HPDE6-E6E7 (cell line): ENCODE measurements around the gene OR2V1.
"Not testable (repeated sequence)": the region's sequence is repeated elsewhere in the genome, so short reads cannot be mapped to it uniquely, and the experiment has no call there.

Experiments
- DNase-seq: peaks from one replicate; pipeline ENCODE4 v3.0.0; 2011; ENCODE audit warnings: missing footprints; ENCODE audit errors: extremely low spot score

OR2V1 gene

DNA sequence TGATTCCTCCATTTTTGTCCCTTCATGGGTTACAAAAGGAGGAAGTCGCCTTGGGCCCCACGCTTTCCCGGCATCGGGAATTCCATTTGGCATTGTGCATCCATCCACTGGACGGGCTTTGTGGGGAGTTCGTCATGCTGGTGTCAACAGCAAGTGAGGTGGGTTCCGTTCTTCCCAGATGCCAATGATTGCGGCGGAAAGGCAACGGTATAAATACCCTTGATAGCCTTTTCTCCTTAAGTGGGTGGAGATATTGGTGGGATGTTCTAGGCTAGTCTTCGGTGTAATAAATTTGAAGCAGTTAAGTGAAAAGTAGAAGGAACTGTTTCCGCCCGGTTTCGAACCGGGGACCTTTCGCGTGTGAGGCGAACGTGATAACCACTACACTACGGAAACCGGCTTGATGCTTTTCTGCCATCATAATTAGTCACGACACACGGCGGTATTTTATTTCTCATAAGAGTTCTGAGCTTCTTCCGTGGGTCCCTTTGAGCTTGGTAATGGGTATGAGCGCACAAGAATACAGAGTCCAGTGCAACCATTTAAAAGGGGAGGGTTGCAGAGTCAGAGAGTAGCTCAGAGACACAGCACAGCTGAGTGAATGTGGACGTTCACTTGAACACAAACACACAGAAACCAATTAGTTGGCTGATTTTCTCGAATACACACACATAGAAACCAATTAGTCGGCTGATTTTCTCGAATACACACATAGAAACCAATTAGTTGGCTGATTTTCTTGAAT lies 28.9 kb downstream of the OR2V1 start:
- DNase-seq = not testable (repeated sequence)

DNA sequence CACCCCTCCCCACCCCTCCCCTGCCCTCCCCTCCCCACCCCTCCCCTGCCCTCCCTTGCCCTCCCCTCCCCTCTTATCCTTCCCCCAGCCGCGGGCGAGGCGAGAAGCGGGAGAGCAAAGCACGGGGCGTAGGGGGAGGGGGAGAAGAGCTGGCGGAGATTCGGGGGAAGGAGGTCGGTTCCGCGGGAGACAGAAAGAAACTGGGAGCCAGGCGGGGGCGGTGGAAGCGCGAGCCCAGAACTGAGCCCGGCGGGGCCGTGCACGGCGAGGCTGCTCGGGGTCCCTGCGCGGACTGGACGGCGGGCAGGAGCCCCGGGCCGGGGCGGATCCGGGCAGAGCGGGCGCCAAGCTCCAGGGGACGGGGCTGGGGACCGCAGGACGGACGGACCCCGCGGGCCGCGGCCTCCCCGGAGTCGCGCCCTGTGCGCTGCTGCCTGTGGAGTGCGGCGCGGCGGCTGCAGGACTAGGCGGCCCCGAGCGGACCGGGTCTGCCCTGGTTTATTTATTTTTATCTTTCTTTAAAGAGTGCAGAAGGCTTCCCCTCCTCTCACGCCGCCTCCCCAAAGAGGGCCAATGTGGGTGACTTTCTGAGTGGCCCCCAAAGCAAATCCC lies 29.8 kb downstream of the OR2V1 start:
- DNase-seq = not testable (repeated sequence)

- DNase-seq = no peak
Measured at GRCh38 chr5:181100121-181100875, 30.7 kb downstream of the OR2V1 start.

GRCh38 chr5:181099602-181100086 lies 31.3 kb downstream of the OR2V1 start:
- DNase-seq = no peak

- no peak for DNase-seq
Measured at GRCh38 chr5:181098762-181099601, 32.0 kb downstream of the OR2V1 start.

- not testable (repeated sequence) for DNase-seq
Measured at GRCh38 chr5:181097759-181098491, 33.0 kb downstream of the OR2V1 start.

DNA sequence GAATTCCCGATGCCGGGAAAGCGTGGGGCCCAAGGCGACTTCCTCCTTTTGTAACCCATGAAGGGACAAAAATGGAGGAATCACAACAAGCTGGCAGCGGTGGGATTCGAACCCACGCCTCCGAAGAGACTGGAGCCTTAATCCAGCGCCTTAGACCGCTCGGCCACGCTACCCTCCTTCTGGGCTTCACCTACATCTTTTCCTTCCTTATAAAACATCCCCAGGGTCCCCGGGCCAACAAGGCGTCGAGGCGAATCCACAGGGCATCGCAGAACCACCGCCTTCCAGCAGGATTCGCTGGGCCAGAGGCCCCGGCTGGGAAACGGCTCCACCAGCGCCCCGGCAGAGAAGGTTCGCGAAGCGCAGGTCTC lies 33.6 kb downstream of the OR2V1 start:
- not testable (repeated sequence) for DNase-seq

GRCh38 chr5:181096721-181097382 lies 34.1 kb downstream of the OR2V1 start:
- not testable (repeated sequence) for DNase-seq

- not testable (repeated sequence) for DNase-seq
Measured at GRCh38 chr5:181095162-181095561, 35.8 kb downstream of the OR2V1 start.

DNA sequence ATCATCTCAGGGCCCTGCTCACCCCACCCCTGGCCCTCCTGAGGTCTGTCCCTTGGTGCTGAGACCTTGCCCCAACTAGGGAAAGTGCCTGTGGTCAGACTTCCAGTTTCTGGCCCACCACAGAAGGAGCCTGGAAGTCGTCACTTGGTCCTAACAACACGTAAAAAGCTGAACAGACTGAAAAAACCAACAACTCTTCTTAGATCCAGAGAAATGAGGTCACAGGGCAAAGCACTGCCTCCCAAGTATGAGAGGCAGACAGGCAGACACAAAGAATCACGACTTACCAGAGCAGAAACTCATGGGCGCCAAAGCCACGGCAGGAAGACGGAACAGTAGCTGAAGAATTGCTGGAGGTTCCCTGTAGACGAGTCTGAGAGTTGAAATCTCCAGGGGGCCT lies 38.5 kb downstream of the OR2V1 start:
- no peak for DNase-seq

GRCh38 chr5:181088289-181088688 lies 42.7 kb downstream of the OR2V1 start:
- no peak for DNase-seq

DNA sequence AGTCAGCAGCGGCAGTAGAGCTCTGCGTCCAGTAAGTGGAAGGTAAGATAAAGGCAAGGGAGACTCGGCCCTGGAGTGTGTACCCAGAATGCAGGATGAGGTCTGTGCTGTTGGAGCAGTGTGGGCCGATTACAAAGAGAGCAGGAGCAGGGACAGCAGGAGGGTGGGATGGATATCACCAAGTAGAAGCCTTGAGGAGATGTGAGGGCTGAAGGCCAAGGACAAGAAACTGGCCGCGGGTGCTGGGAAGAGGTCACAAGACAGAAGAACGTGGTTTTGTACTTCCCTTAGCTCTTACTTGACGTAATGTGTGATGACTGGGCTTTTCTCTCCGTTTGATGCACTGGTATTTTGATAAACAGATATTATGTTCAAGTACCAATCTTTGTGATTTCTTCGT lies 43.7 kb downstream of the OR2V1 start:
- DNase-seq = no peak

GRCh38 chr5:181086884-181087205 lies 44.1 kb downstream of the OR2V1 start:
- DNase-seq = no peak

DNA sequence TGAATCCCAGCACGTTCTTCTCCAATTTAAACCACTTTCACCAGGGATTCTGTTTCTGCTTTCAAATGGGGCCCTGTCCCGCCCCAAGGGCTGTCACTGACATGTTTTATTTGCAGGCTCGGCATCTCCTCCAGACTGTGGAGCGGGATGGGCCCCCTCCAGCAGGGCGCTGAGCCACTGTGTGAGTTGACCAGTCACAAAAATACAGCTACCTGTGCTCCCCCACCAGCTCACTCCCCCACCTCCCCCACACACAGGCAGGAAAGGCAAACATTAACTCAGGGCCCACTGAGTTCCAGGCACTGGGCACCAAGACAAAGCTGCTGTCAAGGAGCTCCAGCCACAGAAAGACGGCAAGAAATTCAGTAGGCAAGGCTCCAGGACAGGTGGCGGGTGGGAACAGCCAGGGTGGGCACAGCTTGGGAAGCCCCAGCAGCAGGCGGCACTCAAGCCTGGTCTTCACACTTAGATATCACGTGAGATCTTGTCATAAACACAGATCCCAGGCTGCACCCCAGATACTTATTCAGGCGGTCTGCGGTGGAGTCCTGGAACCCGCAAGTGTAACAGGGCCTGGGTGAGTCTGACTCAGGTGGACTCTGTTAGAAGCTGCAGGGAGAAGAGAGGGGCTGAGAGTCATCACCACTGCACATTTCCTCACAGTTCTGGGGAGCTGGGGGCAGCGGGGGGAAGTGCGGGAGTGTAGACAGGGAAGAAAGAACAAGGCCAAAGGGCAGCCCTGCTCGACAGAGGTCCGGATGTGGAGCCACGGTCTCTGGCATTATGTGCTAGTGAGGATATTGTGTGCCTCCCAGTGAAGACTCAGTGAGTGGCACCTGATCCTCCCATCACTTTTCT lies 44.7 kb downstream of the OR2V1 start:
- DNase-seq = no peak

- DNase-seq = no peak
Measured at GRCh38 chr5:181084621-181085195, 46.3 kb downstream of the OR2V1 start.

DNA sequence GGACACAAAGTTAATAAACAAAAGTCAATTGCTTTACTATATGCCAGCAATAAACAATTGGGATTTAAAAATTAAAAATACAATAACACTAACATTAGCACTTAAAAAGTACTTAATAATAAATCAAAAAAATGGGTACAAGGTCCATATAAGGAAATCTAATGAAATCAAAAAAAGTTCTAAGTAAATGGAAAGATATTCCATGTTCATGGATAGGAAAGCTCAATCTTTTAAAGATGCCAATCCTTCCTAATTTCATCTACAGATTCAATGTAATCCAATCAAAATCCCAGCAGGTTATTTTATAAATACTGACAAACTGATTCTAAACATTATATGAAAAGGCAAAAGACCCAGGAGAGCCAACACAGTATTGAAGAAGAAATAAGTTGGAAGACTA lies 49.0 kb downstream of the OR2V1 start:
- DNase-seq = no peak

DNA sequence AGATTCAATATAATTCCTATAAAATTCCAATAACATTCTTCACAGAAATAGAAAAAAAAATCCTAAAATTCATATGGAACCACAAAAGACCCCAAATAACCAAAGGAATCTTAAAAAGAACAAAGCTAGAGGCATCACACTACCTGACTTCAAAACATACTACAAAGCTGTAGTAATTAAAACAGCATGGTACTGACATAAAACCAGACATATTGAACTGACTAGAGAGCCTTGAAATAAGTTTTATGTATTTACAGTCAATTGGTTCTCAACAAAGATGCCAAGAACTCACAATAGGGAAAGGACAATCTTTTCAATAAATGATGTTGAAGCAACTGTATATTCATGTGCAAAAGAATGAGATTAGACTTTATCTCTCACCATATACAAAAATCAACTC lies 54.0 kb downstream of the OR2V1 start:
- DNase-seq = no peak
